K562 (cell line): ENCODE data around the gene PIAS3. TPM values are rescaled to one million over a fixed set of nuclear protein-coding genes. Genes with fewer than 3 reads are reported as not detected.

Source experiments
- CBX1 ChIP-seq: sonication (generic); IDR thresholded peaks from 2 replicates; pipeline ENCODE4 v1.6.1; 2016; ENCODE audit warnings: antibody characterized with exemption, low read depth, mild to moderate bottlenecking
- CCNT2 ChIP-seq: IDR thresholded peaks from 2 replicates; pipeline ENCODE4 v1.6.1; 2011; ENCODE audit warnings: borderline replicate concordance, low read depth, mild to moderate bottlenecking, moderate library complexity, mixed read lengths, low read length; ENCODE audit not compliant: insufficient read length; ENCODE audit errors: extremely low read depth
- COPS2 ChIP-seq: fragments of 450-650 bp; conservative IDR thresholded peaks from 2 replicates; pipeline ENCODE4 v1.6.1; 2016; ENCODE audit warnings: mild to moderate bottlenecking, moderate library complexity
- CTBP1 ChIP-seq: fragments of 450-650 bp; IDR thresholded peaks from 2 replicates; pipeline ENCODE4 v1.6.1; 2016; ENCODE audit warnings: borderline replicate concordance
- E2F6 ChIP-seq, 2 experiments: IDR thresholded peaks; 2 replicates each; pipeline ENCODE4 v1.6.1; 2011; ENCODE audit warnings: borderline replicate concordance in 1 of 2, control low read depth in 1 of 2, low read depth in 1 of 2, low read length in 1 of 2, mild to moderate bottlenecking in 1 of 2, mixed read lengths in 1 of 2, moderate library complexity in 1 of 2; ENCODE audit not compliant: insufficient read depth in 1 of 2, insufficient read length in 1 of 2, poor library complexity in 1 of 2, severe bottlenecking in 1 of 2; ENCODE audit errors: extremely low read depth in 1 of 2
- ELF2 ChIP-seq: fragments of 250-450 bp; sonication (Bioruptor Pico); IDR thresholded peaks from 2 replicates; pipeline ENCODE4 v1.5.0; 2021; ENCODE audit warnings: mild to moderate bottlenecking
- FOXA1 ChIP-seq: fragments of 450-650 bp; IDR thresholded peaks from 2 replicates; pipeline ENCODE4 v1.6.1; 2016; ENCODE audit warnings: mild to moderate bottlenecking, borderline replicate concordance
- FOXK2 ChIP-seq, 2 experiments: fragments of 450-650 bp; IDR thresholded peaks in 1 of 2; conservative IDR thresholded peaks in 1 of 2; 2 replicates each; pipeline ENCODE4 v1.6.1; 2016; ENCODE audit warnings: low read depth in 2 of 2, mild to moderate bottlenecking in 1 of 2
- HNRNPUL1 ChIP-seq: fragments of 200-400 bp; formaldehyde crosslinking; IDR thresholded peaks from 2 replicates; pipeline ENCODE4 v1.6.1; 2017; ENCODE audit warnings: low read length
- ID3 ChIP-seq, 2 experiments: fragments of 250-450 bp in 1 of 2; fragments of 450-650 bp in 1 of 2; sonication (Bioruptor Pico) in 1 of 2; IDR thresholded peaks; 2 replicates each; pipeline versions ENCODE4 v1.6.1 to v1.8.0; 2016 to 2021; ENCODE audit warnings: mild to moderate bottlenecking in 2 of 2, moderate library complexity in 2 of 2, missing compliant biosample characterization in 1 of 2, missing genetic modification characterization in 1 of 2
- IRF9 ChIP-seq: fragments of 450-650 bp; IDR thresholded peaks from 2 replicates; pipeline ENCODE4 v1.6.1; 2016; ENCODE audit warnings: missing biosample characterization, missing genetic modification characterization
- MAFG ChIP-seq: fragments of 450-650 bp; conservative IDR thresholded peaks from 2 replicates; pipeline ENCODE4 v1.6.1; 2016; ENCODE audit warnings: missing genetic modification characterization, missing compliant biosample characterization
- POLR2G ChIP-seq: fragments of 200-400 bp; formaldehyde crosslinking; IDR thresholded peaks from 2 replicates; pipeline ENCODE4 v1.6.1; 2017; ENCODE audit warnings: low read depth, mild to moderate bottlenecking, antibody characterized with exemption, low read length, moderate library complexity
- POLR3G ChIP-seq: IDR thresholded peaks from 2 replicates; pipeline ENCODE4 v1.6.1; 2011; ENCODE audit not compliant: insufficient read length, insufficient replicate concordance; ENCODE audit errors: extremely low read depth
- SLC30A9 ChIP-seq: fragments of 250-450 bp; sonication (Bioruptor Pico); IDR thresholded peaks from 2 replicates; pipeline ENCODE4 v1.8.0; 2022; ENCODE audit warnings: mild to moderate bottlenecking, moderate library complexity
- SNRNP70 ChIP-seq: fragments of 200-400 bp; formaldehyde crosslinking; optimal IDR thresholded peaks from 2 replicates; pipeline ENCODE3; 2017; ENCODE audit warnings: low read depth, low read length
- SRSF3 ChIP-seq: fragments of 200-400 bp; formaldehyde crosslinking; IDR thresholded peaks from 2 replicates; pipeline ENCODE4 v1.6.1; 2016; ENCODE audit warnings: mild to moderate bottlenecking, low read length, moderate library complexity; ENCODE audit not compliant: insufficient read depth
- SUPT5H ChIP-seq: fragments of 450-650 bp; IDR thresholded peaks from 2 replicates; pipeline ENCODE4 v1.6.1; 2016
- ZKSCAN8 ChIP-seq: fragments of 200-800 bp; sonication (Bioruptor generic); IDR thresholded peaks from 2 replicates; pipeline ENCODE4 v1.6.1; 2016; ENCODE audit warnings: missing genetic modification characterization, missing compliant biosample characterization
- ZNF124 ChIP-seq: sonication (generic); formaldehyde crosslinking; IDR thresholded peaks from 2 replicates; pipeline ENCODE4 v1.8.1; 2022; ENCODE audit warnings: missing genetic modification reagents
- ZNF277 ChIP-seq: fragments of 250-450 bp; sonication (Bioruptor Pico); IDR thresholded peaks from 2 replicates; pipeline ENCODE4 v1.8.0; 2022; ENCODE audit warnings: inconsistent platforms, mild to moderate bottlenecking, moderate library complexity, borderline replicate concordance
- ZNF395 ChIP-seq: fragments of 200-800 bp; sonication (Bioruptor generic); IDR thresholded peaks from 2 replicates; pipeline ENCODE4 v1.6.1; 2017; ENCODE audit warnings: missing genetic modification characterization, missing compliant biosample characterization
- ZNF431 ChIP-seq: sonication (generic); formaldehyde crosslinking; IDR thresholded peaks from 2 replicates; pipeline ENCODE4 v1.8.0; 2022; ENCODE audit warnings: mild to moderate bottlenecking, missing genetic modification reagents
- polyA plus RNA-seq, 8 experiments: library from polyadenylated mRNA; depleted of rRNA in 4 of 8; stranded (reverse) in 5 of 8; unstranded in 3 of 8; fragments of >200 nt; fragmentation: Nextera tagmentation in 2 of 8; fragmentation: Illumina TruSeq in 1 of 8; extraction: Ambion mirVana in 2 of 8; extraction: Trizol in 1 of 8; gene quantifications; 2 replicates each; pipeline versions ENCODE4 v1.2.1 to v1.2.3, GENCODE V29; 2011 to 2014; ENCODE audit warnings: inconsistent platforms in 1 of 8, missing spikeins in 1 of 8
- total RNA-seq, 7 experiments: library from RNA; depleted of rRNA in 6 of 7; stranded (reverse); fragments of >200 nt in 6 of 7; fragmentation: Illumina TruSeq in 2 of 7; extraction: Trizol in 2 of 7; gene quantifications; 2 replicates each; pipeline versions ENCODE4 v1.2.1 to v1.2.3, GENCODE V29; 2011 to 2021; ENCODE audit warnings: low replicate concordance in 1 of 7

Gene PIAS3
- total and polyA plus RNA-seq, 9 of the 15 experiments (the other 6 are each of a cell fraction or from before 2014, with no cell fraction given): 1.1 to 25.6 (median 7.9) TPM

- TF ChIP-seq ZNF395 (CRISPR knock-in tag) (no peak), SUPT5H (peak; percentile 69; the same call in 1 of the 2 replicates), MAFG (tag) (no peak), CTBP1 (peak; percentile 73), ZNF277 (CRISPR knock-in tag) (no peak), FOXA1 (no peak), CCNT2 (peak; percentile 77), HNRNPUL1 (no peak), IRF9 (no peak), ZNF431 (no peak), POLR2G (peak; percentile 84), SRSF3 (no peak), COPS2 (no peak), ELF2 (CRISPR knock-in tag) (no peak), E2F6 (IDR thresholded peaks at IDR 0.05; ENCODE audit: borderline replicate concordance in 1 of 2, extremely low read depth in 1 of 2, insufficient read depth in 1 of 2, insufficient read length in 1 of 2, low read depth in 1 of 2, low read length in 1 of 2, poor library complexity in 1 of 2, severe bottlenecking in 1 of 2) (peak in 1 of 2 experiments; percentile 34), ID3 (CRISPR knock-in tag; IDR thresholded peaks at IDR 0.05) (no peak), ID3 (tag; IDR thresholded peaks at IDR 0.05) (no peak), SLC30A9 (CRISPR knock-in tag) (no peak), ZNF124 (CRISPR knock-in tag) (no peak), CBX1 (no peak), FOXK2 (conservative IDR thresholded peaks at IDR 0.05 in 1 of 2, IDR thresholded peaks at IDR 0.05 in 1 of 2; ENCODE audit: low read depth in 2 of 2) (no peak), POLR3G (no peak), SNRNP70 (no peak), ZKSCAN8 (CRISPR knock-in tag) (no peak)
These were observed 676 bp upstream of the PIAS3 start (continued) for GRCh38 chr1:145859491-145860023.
